GM19397 (cell line): Measurements from ENCODE around the gene IDUA.
"Not testable (repeated sequence)": the region's sequence is repeated elsewhere in the genome, so short reads cannot be mapped to it uniquely, and the experiment has no call there.

Source experiments
- ATAC-seq: cut with Tn5 transposase; IDR thresholded peaks from one replicate; pipeline ENCODE4 v1.9.1; 2021; ENCODE audit warnings: mild to moderate bottlenecking, moderate library complexity; ENCODE audit not compliant: unreplicated experiment

IDUA gene

DNA sequence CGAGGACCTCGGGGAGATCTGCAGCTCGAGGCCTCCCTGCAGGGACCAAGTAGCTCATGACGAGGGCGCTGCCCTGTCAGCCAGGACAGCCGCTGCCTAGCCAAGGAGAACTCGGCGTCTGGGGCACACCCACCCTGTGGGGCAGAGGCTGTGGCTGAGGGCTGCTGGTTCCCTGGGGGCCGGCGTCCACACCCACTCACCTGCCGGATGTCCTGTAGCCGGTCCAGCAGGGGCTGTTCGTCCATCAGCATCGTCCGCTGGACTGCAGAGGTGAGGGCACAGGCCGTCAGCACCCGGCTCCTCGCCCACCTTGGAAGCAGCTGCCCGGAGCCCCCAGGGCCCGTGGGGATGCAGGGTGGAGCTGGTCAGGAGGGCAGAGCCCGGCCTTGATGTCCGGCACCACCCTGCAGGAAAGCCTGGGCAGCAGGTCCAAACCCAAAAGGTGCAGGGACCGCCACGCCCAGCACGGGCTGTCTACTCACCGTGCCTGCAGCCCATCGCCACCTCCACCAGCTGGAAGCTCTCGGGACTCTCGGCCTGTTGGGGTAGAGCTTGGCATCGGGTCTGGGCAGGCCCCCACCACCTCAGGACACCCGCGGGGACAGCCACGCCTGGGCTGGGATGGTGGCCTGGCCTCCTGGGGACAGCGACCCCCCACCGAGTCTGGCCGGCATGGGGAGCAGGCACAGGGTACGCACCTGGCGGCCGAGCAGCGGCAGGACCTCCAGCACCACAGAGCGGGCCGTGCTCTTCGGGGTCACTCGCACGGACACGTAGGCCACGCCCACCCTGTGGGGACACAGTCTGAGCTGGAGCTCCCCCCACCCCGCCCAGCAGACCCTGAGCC, 20.4 kb upstream of the IDUA start:
- no peak for ATAC-seq

GRCh38 chr4:967113-968104, 19.4 kb upstream of the IDUA start:
- no peak for ATAC-seq

- ATAC-seq: no peak
Measured at GRCh38 chr4:968221-968620, 18.6 kb upstream of the IDUA start.

- no peak for ATAC-seq
Measured at GRCh38 chr4:968621-969394, 18.0 kb upstream of the IDUA start.

- ATAC-seq: no peak
Measured at GRCh38 chr4:970046-970745, 16.6 kb upstream of the IDUA start.

DNA sequence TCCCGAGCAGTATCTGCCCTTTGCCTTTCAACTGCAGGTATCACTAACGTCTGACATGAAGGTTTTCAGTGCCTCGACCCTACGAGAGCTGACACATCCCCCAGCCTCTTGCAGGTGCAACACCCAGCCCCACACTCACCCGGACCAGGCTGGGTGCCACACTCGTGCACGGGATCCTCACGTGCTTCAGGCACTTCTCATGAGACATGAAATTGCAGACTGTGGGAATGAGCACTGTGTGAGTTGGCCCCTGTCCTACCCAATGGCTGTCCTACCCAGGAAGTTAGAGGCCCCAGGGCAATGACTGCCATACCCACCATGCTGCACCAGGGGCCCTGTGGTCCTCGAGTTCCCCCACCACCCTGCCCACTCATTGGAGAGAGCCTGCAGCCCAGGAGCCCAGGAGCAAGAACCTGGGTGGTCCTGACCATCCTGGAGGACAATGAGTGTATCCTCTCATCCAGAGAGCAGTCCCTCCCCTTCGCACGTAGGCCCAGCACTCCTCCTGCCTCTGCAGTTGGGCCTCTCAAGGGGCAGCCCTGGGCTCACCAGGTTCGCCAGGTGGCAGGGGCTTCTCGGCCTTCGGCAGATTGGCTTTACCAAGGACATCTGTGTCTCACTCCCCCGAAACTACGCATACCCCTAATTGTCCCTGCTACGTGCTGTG, 15.9 kb upstream of the IDUA start:
- no peak for ATAC-seq

- no peak for ATAC-seq
Measured at GRCh38 chr4:971666-972500, 15.0 kb upstream of the IDUA start.

DNA sequence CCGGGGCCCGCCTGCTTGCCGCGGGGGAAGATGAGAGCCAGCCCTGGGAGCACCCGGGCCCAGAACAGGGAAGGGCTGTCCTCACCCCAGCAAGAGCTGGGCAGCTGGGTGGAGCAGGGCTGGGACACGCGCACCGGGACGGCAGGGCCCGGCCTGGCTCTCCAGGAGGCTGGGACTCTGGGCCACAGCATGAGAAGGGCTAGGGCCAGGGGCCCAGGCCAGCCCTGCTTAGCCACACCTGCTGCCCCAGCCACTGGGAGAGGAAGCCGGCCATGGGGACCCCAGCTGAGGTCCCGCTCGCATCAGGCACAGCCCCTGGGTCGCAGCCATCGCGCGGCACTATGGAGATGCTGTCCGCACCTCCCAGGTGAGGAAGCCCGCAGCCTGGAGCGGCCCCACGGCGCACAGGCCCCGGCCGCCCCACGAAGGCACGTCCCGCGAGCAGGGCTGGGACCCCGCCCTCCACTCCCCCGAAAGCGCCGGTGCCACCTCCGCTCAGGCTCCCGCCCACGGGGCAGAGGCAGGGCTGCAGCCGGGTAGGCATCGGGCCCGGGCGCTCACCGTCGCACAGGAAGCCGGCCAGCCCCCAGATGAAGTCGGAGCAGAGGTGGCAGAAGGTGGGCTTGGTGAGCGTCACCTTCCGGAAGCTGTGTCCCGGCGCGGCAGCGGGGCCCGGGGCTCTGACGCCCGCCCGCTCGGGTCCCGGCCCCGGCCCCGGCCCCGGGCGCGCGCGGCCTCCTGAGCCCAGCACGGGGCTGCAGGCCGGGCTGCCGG, 14.0 kb upstream of the IDUA start:
- peak; percentile 38 for ATAC-seq

- ATAC-seq: peak; percentile 80
Measured at GRCh38 chr4:973431-974397, 13.1 kb upstream of the IDUA start, which contains the start of gene DGKQ. Gene DGKQ, minus strand, starts transcription at chr4:973569. Its CDS starts 87 bp downstream, at chr4:973482.

DNA sequence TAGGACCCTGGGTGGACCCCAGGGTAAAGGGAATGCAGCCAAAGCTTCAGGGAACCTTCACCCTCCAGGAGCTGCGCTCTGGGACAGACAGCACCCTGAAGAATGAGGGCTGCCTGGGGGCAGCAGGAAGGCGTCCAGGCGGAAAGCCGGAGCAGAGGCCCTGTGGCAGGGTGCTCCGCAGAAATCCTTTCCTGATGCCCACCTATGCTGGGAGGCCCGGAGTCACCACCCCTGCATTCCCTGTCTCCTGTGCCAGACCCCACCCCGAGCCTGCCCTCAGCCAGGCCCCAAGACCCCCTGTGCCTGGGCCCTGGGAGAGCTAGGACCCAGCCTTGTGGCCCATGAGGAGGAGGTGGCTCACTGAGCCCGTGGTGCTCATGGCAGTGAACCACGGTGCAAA, 12.2 kb upstream of the IDUA start:
- ATAC-seq: no peak

GRCh38 chr4:976016-976415, 10.8 kb upstream of the IDUA start:
- ATAC-seq: not testable (repeated sequence)

DNA sequence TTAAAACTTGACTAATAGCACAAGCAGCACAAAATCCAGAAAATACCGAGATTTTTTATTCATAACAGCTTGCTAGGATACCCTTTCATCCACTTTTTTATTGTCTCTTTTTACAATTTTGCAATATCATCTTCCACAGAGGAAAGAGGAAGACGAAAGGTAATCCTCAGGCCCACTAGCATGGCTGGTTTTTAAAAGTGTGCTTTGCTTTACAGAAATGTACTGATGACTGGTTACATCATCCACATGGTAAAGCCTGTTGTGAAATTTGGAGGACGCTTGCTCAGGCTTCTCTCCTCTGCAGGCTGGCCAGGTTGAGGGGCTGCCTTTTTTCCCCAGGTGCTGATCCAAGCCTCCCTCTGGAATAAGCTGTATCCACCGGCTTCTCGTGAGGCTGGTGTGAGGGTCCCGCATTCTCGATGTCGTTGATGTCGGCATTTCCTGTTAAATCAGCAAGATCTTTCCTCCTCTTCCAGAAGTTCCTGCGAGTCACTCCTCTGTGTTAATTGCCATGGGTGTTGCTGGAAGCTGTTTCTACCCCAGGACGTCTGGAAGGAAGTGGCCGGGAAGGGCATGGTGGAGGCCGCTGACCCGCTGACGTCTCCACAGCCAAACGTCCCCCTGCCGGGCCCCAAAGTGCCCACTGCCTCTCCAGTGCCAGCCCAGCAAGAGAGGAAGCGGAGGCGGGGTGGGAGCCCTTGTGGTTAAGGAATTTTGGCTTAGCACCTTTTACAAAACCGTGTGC, 7.7 kb upstream of the IDUA start:
- no peak for ATAC-seq

DNA sequence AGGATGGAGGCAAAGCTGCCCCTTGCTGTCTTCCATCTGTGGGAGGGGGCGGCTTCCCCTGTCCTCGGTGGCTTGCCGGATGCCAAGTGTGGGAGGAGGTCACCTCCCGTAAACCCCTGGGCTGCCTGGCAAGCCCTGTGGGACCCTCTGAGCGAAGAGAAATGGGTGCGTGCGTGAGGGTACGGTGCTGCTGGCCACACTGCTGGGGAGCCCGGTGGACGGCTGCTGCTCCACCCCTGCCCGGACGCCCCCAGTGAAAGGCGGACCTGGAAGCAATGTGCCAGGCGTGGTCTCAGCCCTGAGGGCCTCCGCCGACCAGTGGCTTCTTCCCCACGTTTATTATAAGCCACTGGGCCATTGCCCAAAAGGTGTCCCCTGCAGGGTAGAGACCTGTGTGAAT, 4.6 kb upstream of the IDUA start:
- no peak for ATAC-seq

DNA sequence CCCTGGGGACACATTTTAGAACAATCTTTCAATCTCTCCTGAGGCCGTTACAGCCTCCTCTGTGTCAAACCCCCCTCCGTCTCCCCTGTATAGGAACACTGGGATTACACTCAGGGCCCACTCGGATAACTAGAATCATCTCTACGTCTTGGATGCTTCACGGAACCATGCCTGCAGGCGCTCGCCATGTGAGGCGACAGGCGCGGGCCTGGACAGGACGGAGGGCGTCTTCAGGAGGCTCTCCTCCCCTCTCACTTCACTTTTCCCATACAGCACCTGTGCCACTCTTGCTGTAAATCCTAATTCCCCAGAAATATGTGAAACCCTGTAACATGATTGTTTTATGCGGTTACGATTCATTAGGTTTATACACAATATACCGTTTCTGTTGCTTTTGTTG, 4.0 kb upstream of the IDUA start:
- no peak for ATAC-seq

- ATAC-seq: no peak
Measured at GRCh38 chr4:984336-985054, 2.3 kb upstream of the IDUA start.
